Activated CD4-positive, alpha-beta T cell treated with anti-CD3 and anti-CD28 coated beads, Interleukin-10, Interleukin-2, amounts not matched to agents 100 ng/mL and 50 ng/mL, durations not matched to agents 16 hours and 8 hours (primary cell): Measurements from ENCODE around the gene NAA80.

Experiments
- DNase-seq: peaks from one replicate; pipeline ENCODE4 v3.0.0-alpha.2; 2020

NAA80 gene

GRCh38 chr3:50254577-50255250 lies 44.5 kb downstream of the NAA80 start:
- DNase-seq, result no peak

GRCh38 chr3:50251220-50251619 lies 48.0 kb downstream of the NAA80 start:
- DNase-seq, result peak; percentile 57

- no peak for DNase-seq
These were observed 48.7 kb downstream of the NAA80 start for GRCh38 chr3:50250514-50250913.

GRCh38 chr3:50249457-50249856 lies 49.7 kb downstream of the NAA80 start:
- no peak for DNase-seq

GRCh38 chr3:50248387-50248786 lies 50.8 kb downstream of the NAA80 start:
- no peak for DNase-seq

- DNase-seq, result peak; percentile 93
These were observed 52.7 kb downstream of the NAA80 start for GRCh38 chr3:50246517-50246954.
